Ascending aorta (tissue), 2 donors: ENCODE measurements around the gene CHADL. TPM values are rescaled to one million over a fixed set of nuclear protein-coding genes. Genes with fewer than 3 reads are reported as not detected.

ENCODE experiments used
- DNase-seq, 2 donors: peaks; one replicate each; pipeline ENCODE4 v3.0.0-alpha.2; 2019; ENCODE audit warnings: low spot score in 2 of 2
- H3K27ac ChIP-seq, 2 donors: fragments of 200-600 bp; sonication (generic); one replicate each; pipeline ENCODE4 v1.5.1; 2016 to 2017; ENCODE audit warnings: mild to moderate bottlenecking in 1 of 2
- H3K27me3 ChIP-seq: fragments of 200-600 bp; sonication (generic); one replicate; pipeline ENCODE4 v1.5.1; 2017
- H3K36me3 ChIP-seq, 2 donors: fragments of 200-600 bp; sonication (generic); one replicate each; pipeline ENCODE4 v1.5.1; 2016
- H3K4me1 ChIP-seq, 2 donors: fragments of 200-600 bp; sonication (generic); one replicate each; pipeline ENCODE4 v1.5.1; 2016 to 2017; ENCODE audit warnings: mild to moderate bottlenecking in 1 of 2
- H3K4me3 ChIP-seq, 2 donors: fragments of 200-600 bp; sonication (generic); one replicate each; pipeline ENCODE4 v1.5.1; 2016 to 2017; ENCODE audit warnings: mild to moderate bottlenecking in 1 of 2
- H3K9me3 ChIP-seq, 2 donors: fragments of 200-600 bp; sonication (generic); one replicate each; pipeline ENCODE4 v1.5.1; 2016
- intact Hi-C: fragments of 100-400 bp; cut with DNase I; formaldehyde crosslinking; loops from one replicate; pipeline ENCODE4 v1.15.1; 2023
- total RNA-seq: library from RNA; depleted of rRNA; stranded (reverse); fragments of >200 nt; gene quantifications from one replicate; pipeline ENCODE4 v1.1.0, GENCODE V29; 2016
- TF ChIP-seq, protein P1 (sequence below), 3 experiments: fragments of 200-600 bp in 2 of 3; fragments of 450-650 bp in 1 of 3; sonication (generic) in 2 of 3; IDR thresholded peaks; one replicate each; pipeline ENCODE4 v1.5.1; 2016 to 2019; ENCODE audit warnings: antibody characterized with exemption in 3 of 3, mild to moderate bottlenecking in 1 of 3, moderate library complexity in 1 of 3

The CHADL gene
- total RNA-seq, 1 donor from 2014 or later, result not detected

DNA sequence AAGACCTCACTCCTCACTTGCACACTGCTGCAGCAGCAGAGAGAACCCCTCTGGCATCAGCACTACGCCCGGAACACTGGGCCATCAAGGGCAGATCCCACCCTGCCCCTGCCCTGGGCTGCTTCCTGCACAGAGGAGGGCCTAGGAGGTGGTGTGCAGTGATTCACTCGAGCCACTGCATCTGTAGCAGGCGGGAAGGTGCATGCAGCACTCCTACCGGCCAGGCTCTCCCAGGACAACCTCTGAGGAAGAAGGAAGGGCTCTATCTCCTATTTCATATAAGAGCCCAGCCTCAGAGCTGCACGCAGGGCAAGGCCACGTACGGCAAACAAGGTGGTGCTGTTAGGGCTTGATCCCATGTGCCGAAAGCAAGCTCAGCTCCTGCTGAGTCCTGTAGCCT, 31.1 kb upstream of the CHADL start:
- TF ChIP-seq, protein P1, sequence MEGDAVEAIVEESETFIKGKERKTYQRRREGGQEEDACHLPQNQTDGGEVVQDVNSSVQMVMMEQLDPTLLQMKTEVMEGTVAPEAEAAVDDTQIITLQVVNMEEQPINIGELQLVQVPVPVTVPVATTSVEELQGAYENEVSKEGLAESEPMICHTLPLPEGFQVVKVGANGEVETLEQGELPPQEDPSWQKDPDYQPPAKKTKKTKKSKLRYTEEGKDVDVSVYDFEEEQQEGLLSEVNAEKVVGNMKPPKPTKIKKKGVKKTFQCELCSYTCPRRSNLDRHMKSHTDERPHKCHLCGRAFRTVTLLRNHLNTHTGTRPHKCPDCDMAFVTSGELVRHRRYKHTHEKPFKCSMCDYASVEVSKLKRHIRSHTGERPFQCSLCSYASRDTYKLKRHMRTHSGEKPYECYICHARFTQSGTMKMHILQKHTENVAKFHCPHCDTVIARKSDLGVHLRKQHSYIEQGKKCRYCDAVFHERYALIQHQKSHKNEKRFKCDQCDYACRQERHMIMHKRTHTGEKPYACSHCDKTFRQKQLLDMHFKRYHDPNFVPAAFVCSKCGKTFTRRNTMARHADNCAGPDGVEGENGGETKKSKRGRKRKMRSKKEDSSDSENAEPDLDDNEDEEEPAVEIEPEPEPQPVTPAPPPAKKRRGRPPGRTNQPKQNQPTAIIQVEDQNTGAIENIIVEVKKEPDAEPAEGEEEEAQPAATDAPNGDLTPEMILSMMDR (IDR thresholded peaks at IDR 0.05), result no peak
- DNase-seq, result no peak
- Histone ChIP-seq H3K27ac (no peak overlapping the region), H3K9me3 (no peaks in the 10 kb centered on the region), H3K4me1 (no peaks in the 10 kb centered on the region), H3K4me3 (no peak overlapping the region), H3K36me3 (peaks cover 67 to 83% of the 10 kb centered on the region in 2 donors), H3K27me3 (no peaks in the 10 kb centered on the region)
- intact Hi-C loops, result no loop called here

DNA sequence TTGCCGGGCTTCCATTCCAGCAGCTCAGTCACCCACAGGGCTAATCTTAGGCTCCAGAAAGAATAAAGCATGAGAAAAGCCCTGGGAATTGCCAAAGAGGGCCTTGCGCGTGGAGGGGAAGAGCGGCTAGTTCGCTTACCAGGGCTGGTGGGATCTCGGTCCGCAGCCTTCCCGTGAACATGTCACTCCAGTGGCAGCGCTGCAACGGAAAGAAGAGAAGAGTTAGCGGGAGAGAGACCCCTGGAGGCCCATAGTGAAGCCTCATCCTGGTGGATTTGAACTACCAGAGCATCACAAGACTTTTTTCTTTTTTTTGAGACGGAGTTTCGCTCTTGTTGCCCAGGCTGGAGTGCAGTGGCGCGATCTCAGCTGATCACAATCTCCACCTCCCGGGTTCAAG, 27.2 kb upstream of the CHADL start:
- no peaks in the 10 kb centered on the region for H3K27me3 ChIP-seq
- H3K27ac ChIP-seq, result no peak overlapping the region
- no peak for DNase-seq
- H3K36me3 ChIP-seq, result peaks cover 62 to 85% of the 10 kb centered on the region in 2 donors
- H3K9me3 ChIP-seq, result no peaks in the 10 kb centered on the region
- intact Hi-C loops, result no loop called here
- H3K4me1 ChIP-seq, result no peaks in the 10 kb centered on the region
- no peak overlapping the region for H3K4me3 ChIP-seq
- TF ChIP-seq, protein P1 (IDR thresholded peaks at IDR 0.05), result no peak

DNA sequence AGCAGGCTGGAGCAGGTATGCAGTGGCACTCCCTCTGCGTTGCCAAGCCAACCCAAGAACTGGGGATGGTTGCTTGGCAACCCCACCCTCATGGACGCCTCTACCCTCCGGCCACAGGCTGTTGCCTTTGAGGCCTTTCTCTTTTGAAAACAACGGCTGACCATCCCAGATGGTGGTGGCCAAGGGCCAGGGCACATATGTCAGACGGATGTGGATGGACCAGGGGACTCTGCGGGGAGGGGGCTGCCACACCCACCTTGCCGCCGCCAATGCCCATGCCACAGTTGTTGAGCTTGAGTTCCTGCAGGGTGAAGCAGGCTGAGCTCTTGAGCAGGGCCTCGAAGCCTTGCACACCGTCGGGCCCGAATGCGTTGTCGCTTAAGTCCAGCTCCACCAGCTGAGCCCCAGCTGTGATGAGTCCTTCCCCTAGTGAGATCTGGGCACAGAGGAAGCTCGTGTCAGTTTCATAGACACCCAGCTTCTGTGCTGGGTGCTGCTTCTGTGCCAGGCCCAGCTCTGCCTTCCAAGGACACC, 23.7 kb upstream of the CHADL start:
- Histone ChIP-seq H3K9me3 (no peaks in the 10 kb centered on the region), H3K4me3 (no peak overlapping the region), H3K36me3 (peaks cover 69 to 95% of the 10 kb centered on the region in 2 donors), H3K27me3 (no peaks in the 10 kb centered on the region), H3K27ac (no peak overlapping the region), H3K4me1 (no peaks in the 10 kb centered on the region)
- no peak for DNase-seq
- TF ChIP-seq, protein P1 (IDR thresholded peaks at IDR 0.05), result no peak
- intact Hi-C loops, result no loop called here

DNA sequence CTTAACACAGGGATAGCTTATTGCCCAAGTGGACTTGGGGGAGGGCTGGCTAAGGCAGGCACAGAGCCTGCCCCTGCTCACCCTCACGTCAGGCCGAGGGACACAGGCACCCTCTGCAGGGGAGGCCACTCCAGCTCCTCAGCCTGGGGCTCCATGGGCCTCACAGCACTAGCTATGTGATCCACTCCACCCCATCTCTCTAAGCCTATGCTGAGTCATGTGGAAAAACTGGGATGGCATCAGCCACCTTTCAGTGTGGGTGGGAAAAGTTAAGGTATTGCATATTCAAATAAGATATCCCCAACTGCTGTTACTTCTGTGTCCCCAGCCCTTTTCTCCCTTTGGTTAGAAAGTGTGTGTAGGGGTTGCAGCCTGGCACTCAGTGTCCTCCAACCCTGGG, 23.0 kb upstream of the CHADL start:
- Histone ChIP-seq H3K9me3 (no peaks in the 10 kb centered on the region), H3K4me3 (no peak overlapping the region), H3K36me3 (peaks cover 62 to 93% of the 10 kb centered on the region in 2 donors), H3K4me1 (no peaks in the 10 kb centered on the region), H3K27ac (no peak overlapping the region), H3K27me3 (no peaks in the 10 kb centered on the region)
- no peak for DNase-seq
- TF ChIP-seq, protein P1 (IDR thresholded peaks at IDR 0.05), result no peak
- intact Hi-C loops, result no loop called here

DNA sequence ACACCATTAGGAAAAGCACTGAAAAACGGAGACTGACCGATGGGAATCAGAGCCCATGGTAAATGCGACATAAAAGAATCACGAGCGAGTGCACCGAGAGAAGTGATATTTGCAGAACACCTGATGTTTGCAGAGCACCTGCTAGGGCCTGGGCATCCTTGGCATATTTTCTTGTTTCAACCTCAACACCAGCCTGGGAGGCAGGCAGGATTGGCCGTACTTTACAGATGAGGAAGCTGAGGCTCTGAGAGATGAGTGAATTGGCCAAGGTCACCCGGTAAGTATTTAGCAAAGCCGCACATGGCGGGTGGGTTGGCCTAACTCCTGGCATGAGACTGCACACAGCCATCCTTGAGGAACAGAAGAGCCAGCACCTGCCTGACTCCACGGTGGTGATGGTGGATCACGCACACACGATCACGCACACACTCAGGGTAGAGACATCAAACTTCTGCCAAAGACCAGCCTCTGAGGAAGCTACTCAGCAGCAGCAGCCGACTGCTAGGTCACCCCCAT, 21.6 kb upstream of the CHADL start:
- H3K4me1 ChIP-seq, result no peaks in the 10 kb centered on the region
- H3K27me3 ChIP-seq, result no peaks in the 10 kb centered on the region
- peaks cover 57 to 93% of the 10 kb centered on the region in 2 donors for H3K36me3 ChIP-seq
- no peak overlapping the region for H3K4me3 ChIP-seq
- no peaks in the 10 kb centered on the region for H3K9me3 ChIP-seq
- no peak overlapping the region for H3K27ac ChIP-seq
- intact Hi-C loops, result no loop called here
- TF ChIP-seq, protein P1 (IDR thresholded peaks at IDR 0.05), result no peak
- DNase-seq, result no peak
